ENCODE results near the gene CRYAB.
A peak's percentile ranks its signal among the peaks of the same experiment; 100 is the strongest.
"Not testable (repeated sequence)": the region's sequence is repeated elsewhere in the genome, so short reads cannot be mapped to it uniquely, and the experiment has no call there.

Gene CRYAB

DNA sequence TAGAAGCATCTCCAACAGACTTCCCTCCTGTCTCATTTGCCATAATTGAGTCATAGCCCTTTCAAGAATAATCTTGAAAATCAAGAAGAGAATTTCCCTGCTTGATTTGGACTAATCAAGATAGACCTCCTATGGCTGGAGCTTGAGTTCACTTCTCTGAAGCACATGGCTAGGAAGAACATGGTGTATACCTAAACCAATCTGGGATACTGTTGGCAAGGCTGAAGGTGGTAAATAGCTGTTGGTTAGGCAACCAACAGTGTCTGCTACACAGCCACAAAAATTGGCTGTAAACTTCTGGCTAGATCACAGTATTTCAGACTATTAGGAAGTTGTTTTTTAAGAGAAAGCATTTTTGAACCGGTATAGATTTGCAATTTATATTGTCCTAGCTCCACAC is 4.9 kb downstream of the CRYAB start:
- no peak for DNase-seq

DNA sequence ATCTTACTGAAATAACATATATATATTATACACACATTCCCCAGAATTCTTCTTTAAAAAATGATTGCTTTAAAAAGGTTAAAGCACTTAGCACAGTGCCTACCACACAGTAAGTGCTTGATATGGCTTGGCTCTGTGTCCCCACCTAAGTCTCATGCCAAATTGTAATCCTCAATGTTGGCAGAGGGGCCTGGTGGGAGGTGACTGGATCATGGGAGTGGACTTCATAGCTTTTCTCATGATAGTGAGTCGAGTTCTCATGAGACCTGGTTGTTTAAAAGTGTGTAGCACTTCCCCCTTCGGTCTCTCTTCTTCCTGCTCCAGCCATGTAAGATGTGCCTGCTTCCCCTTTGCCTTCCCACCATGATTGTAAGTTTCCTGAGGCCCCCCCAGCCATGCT is 6.2 kb downstream of the CRYAB start:
- DNase-seq = no peak

- no peak for DNase-seq
Observed at GRCh38 chr11:111886844-111887243, 24.7 kb downstream of the CRYAB start.

DNA sequence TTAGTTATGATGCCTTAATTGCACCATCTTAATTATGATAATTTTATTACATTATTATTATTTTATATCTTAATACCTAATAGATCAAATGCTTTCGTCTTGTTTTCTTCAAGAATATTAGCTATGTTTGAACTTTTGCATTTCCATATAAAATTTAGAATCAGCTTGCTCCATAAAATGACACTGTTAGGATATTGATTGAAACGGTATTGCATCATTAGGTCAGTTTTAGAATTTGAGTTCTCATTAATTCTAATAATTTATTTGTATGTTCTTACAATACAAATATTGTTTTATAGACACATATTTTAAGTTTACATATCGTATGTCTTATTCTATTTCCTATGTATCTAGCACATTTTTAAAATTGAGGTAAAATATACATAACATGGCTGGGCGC is 25.5 kb downstream of the CRYAB start:
- no peak for DNase-seq

DNA sequence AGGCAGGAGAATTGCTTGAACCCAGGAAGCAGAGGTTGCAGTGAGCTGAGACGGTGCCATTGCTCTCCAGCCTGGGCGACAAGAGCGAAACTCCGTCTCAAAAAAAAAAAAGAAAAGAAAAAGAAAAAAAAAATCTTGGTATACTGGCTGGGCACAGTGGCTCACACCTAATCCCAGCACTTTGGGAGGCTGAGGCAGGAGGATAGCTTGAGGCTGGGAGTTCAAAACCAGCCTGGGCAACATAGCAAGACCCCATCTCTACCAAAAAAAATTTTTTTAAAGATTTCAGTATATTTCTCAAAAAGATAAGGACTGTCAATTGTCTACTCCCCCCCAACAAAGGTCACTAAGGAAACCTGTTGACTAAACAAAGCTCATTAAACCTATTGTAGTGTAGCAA is 26.5 kb downstream of the CRYAB start:
- DNase-seq = not testable (repeated sequence)

- no peak for DNase-seq
Observed at GRCh38 chr11:111882202-111882601, 29.4 kb downstream of the CRYAB start.

GRCh38 chr11:111879637-111879960 is 32.0 kb downstream of the CRYAB start:
- no peak for DNase-seq

- peak; percentile 76 to 97 for DNase-seq
Observed at GRCh38 chr11:111878849-111879636, 32.5 kb downstream of the CRYAB start, which contains the start of the genes CFAP68 and FDXACB1. Gene CFAP68, plus strand, starts transcription at chr11:111879541. Its CDS starts 20 bp downstream, at chr11:111879561. Gene FDXACB1, minus strand, starts transcription at chr11:111879165. Its CDS starts 33 bp downstream, at chr11:111879132.

DNA sequence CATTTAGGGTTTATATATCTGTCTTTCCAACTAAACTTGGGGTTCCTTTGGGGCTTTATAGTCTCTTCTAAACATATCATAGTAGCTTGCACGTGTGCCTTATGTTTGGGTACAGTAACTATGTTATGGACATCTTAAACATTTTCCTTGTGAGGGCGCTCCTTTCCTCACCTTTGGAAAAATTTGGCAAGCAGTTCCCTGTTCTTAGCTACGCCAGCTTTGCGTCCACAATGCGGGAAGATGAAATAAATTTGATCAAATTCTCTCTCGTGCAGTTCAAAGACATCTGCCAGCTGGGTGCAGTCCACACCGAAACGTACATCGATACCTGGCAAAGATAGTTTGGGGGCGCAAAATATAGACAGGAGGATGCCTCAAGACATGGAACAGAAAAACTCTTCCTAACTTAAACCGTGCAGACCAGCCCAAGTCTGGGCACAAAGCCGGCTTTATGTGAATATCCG is 33.2 kb downstream of the CRYAB start:
- DNase-seq = no peak

DNA sequence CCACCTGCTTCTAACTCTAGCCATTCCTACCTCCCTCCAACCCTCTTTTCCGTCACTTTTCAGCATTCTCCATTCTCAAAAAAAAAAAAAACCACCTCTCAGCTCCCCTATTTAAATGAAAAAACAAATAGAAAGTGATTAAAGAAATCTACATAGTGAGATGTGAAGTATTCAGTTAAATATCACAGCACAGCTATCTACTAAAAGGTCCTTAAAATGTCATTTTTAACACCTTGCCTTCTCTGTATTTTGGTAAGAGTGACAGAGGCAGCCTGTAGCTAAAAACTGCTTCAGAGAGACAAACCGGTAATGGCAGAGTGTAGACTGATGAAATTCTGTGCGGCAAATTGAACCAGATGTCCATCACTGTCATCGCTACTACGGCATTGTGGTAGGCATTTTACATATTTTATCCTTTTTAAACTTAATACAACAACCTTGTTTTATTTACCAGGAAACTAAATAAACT is 39.8 kb downstream of the CRYAB start:
- no peak for DNase-seq

GRCh38 chr11:111870886-111871692 is 40.5 kb downstream of the CRYAB start, which contains the start of gene ALG9:
Gene ALG9, minus strand, starts transcription at chr11:111871581. Its CDS starts 99 bp downstream, at chr11:111871482.
- peak in 1 of 2 experiments; percentile 40 for DNase-seq

DNA sequence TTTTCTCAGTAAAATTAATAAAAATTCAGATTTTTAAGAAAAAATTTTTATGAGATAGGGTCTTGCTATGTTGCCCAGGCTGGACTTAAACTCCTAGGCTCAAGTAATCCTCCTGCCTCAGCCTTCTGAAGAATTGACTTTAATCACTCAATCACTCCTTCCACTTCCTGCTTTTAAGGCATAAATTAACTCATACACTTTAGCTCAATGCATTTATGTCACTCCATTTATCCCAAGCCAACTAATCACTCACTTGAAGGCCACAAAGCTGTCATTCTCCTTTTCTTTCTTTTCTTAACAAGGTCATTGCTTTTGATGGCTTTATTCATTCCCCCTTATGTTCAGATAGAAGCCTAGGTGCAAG is 41.1 kb downstream of the CRYAB start:
- no peak for DNase-seq

DNA sequence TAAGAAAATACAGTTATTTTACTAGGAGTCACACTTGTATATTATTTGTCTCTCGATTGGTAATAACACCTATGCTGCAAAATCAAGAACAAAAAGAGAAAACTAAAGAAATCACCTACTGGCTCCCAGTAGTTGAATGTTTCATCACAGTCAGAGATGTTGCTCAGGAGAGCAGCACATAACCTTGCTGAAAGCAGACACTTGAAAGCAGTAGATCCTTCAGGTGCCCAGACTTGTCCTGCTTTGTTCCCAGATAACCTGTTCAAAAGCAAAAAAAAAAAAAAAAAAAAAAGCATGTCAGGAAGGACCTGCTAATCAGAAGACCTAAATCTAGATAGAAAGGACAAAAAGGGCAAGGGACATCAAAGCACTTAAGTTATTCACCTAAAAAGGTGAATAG is 41.5 kb downstream of the CRYAB start:
- no peak for DNase-seq

GRCh38 chr11:111860257-111860656 is 51.3 kb downstream of the CRYAB start:
- DNase-seq = no peak

All from cerebellar nuclear complex (tissue), 1 donor.